CD4-positive, alpha-beta memory T cell (primary cell): ENCODE measurements around the gene ADGRB3. TPM values are rescaled to one million over a fixed set of nuclear protein-coding genes. Genes with fewer than 3 reads are reported as not detected.

Source experiments
- CTCF ChIA-PET: fragments of 350-600 bp; sonication (Branson Sonifier 250); formaldehyde crosslinking; loops from one replicate; lab custom pipeline; 2021; ENCODE audit warnings: inconsistent platforms; ENCODE audit not compliant: partially characterized antibody; lab: Charles Lee
- POLR2A ChIA-PET: fragments of 350-600 bp; sonication (Branson Sonifier 250); formaldehyde crosslinking; loops from one replicate; lab custom pipeline; 2021; ENCODE audit not compliant: partially characterized antibody; lab: Charles Lee
- DNase-seq, 5 donors: peaks; one replicate each; pipeline versions ENCODE4 v3.0.0 to v3.0.0-alpha.2; 2020 to 2022; ENCODE audit warnings: mixed read lengths in 1 of 5
- H3K27ac ChIP-seq: one replicate; pipeline ENCODE4 v1.7.0; 2013; ENCODE audit warnings: low read depth, low read length
- H3K27me3 ChIP-seq: 2 replicates; pipeline ENCODE4 v1.7.0; 2013; ENCODE audit warnings: mild to moderate bottlenecking, low read length, moderate library complexity; ENCODE audit not compliant: insufficient read depth
- H3K36me3 ChIP-seq: 2 replicates; pipeline ENCODE4 v1.7.0; 2013; ENCODE audit warnings: mild to moderate bottlenecking, low read length, moderate library complexity; ENCODE audit not compliant: insufficient read depth
- H3K4me1 ChIP-seq: 2 replicates; pipeline ENCODE4 v1.7.0; 2013; ENCODE audit warnings: mild to moderate bottlenecking, low read length, moderate library complexity; ENCODE audit not compliant: insufficient read depth
- H3K4me3 ChIP-seq, 2 donors: one replicate each; pipeline ENCODE4 v1.7.0; 2013; ENCODE audit warnings: low read length in 2 of 2, mild to moderate bottlenecking in 1 of 2
- H3K9me3 ChIP-seq, 2 donors: one replicate each; pipeline ENCODE4 v1.7.0; 2013; ENCODE audit warnings: low read length in 2 of 2, control low read depth in 1 of 2; ENCODE audit not compliant: control insufficient read depth in 1 of 2
- H3K27ac Mint-ChIP-seq, 7 donors: one replicate each; pipeline ENCODE4 v1.8.0; 2020 to 2021; ENCODE audit warnings: mixed read lengths in 7 of 7, mild to moderate bottlenecking in 6 of 7, inconsistent platforms in 3 of 7, moderate library complexity in 3 of 7
- H3K27me3 Mint-ChIP-seq, 2 donors: one replicate each; pipeline ENCODE4 v1.8.0; 2020 to 2021; ENCODE audit warnings: mixed read lengths in 2 of 2
- H3K36me3 Mint-ChIP-seq, 2 donors: one replicate each; pipeline ENCODE4 v1.8.0; 2020 to 2021; ENCODE audit warnings: mixed read lengths in 2 of 2, inconsistent platforms in 1 of 2, mild to moderate bottlenecking in 1 of 2
- H3K4me1 Mint-ChIP-seq, 4 donors: one replicate each; pipeline ENCODE4 v1.8.0; 2020 to 2021; ENCODE audit warnings: mixed read lengths in 4 of 4, mild to moderate bottlenecking in 1 of 4
- H3K4me3 Mint-ChIP-seq, 8 donors: one replicate each; pipeline ENCODE4 v1.8.0; 2020 to 2021; ENCODE audit warnings: mixed read lengths in 8 of 8, mild to moderate bottlenecking in 7 of 8, moderate library complexity in 6 of 8, inconsistent platforms in 3 of 8
- H3K9me3 Mint-ChIP-seq, 8 donors: one replicate each; pipeline ENCODE4 v1.8.0; 2020 to 2021; ENCODE audit warnings: mixed read lengths in 8 of 8, mild to moderate bottlenecking in 5 of 8, inconsistent platforms in 3 of 8, moderate library complexity in 1 of 8
- intact Hi-C: fragments of 100-400 bp; cut with micrococcal nuclease; formaldehyde crosslinking; loops from one replicate; pipeline ENCODE4 v1.15.1; 2023
- polyA plus RNA-seq, 2 donors: library from polyadenylated mRNA; unstranded; fragments of 300-500 nt; fragmentation: Illumina TruSeq; gene quantifications; one replicate each; pipeline ENCODE4 v1.2.3, GENCODE V29; 2021
- total RNA-seq, 2 experiments: library from RNA; stranded (reverse); gene quantifications; one replicate each; pipeline ENCODE4 v1.2.3, GENCODE V29; 2021

Gene ADGRB3
- total and polyA plus RNA-seq, 4 experiments from 2014 or later = not detected

- Mint-ChIP-seq H3K36me3 (no peaks in the 10 kb centered on the region), H3K9me3 (peaks cover 0 to 2% (median 0%) of the 10 kb centered on the region in 8 donors), H3K4me3 (no peak overlapping the region), H3K27ac (no peak overlapping the region), H3K27me3 (peaks cover 33 to 39% of the 10 kb centered on the region in 2 donors), H3K4me1 (peaks cover 11 to 26% (median 22%) of the 10 kb centered on the region in 4 donors)
- no peak overlapping the region for H3K4me3 ChIP-seq
- H3K27me3 ChIP-seq = peaks cover 7% of the 10 kb centered on the region
- no peaks in the 10 kb centered on the region for H3K36me3 ChIP-seq
- no peaks in the 10 kb centered on the region for H3K9me3 ChIP-seq
- intact Hi-C loops = loop anchor here (5.0 to 10.0 kb wide), 3 partner anchors 847 to 1470 kb away; no protein-coding TSS in a partner anchor
- no peak overlapping the region for H3K27ac ChIP-seq
- no peak for DNase-seq
- peaks cover 10% of the 10 kb centered on the region for H3K4me1 ChIP-seq
- ChIA-PET POLR2A (no interaction called here), CTCF (interaction anchor here (1.2 to 2.2 kb wide), 2 partner anchors 14 to 1470 kb away, joined by 3 to 6 read pairs; no protein-coding TSS in a partner anchor)
Measured at GRCh38 chr6:68637782-68638181, 2.7 kb downstream of the ADGRB3 start.

GRCh38 chr6:68638230-68638900 is 3.3 kb downstream of the ADGRB3 start:
- Histone ChIP-seq H3K36me3 (no peaks in the 10 kb centered on the region), H3K27ac (no peak overlapping the region), H3K4me1 (peaks cover 10% of the 10 kb centered on the region), H3K9me3 (no peaks in the 10 kb centered on the region), H3K27me3 (peaks cover 7% of the 10 kb centered on the region), H3K4me3 (no peak overlapping the region)
- ChIA-PET POLR2A (no interaction called here), CTCF (interaction anchor here (2.2 kb wide), 1 partner anchor 1470 kb away, joined by 6 read pairs; no protein-coding TSS in a partner anchor)
- intact Hi-C loops = loop anchor here (5.0 to 10.0 kb wide), 3 partner anchors 846 to 1469 kb away; no protein-coding TSS in a partner anchor
- H3K4me3 Mint-ChIP-seq = no peak overlapping the region
- H3K27ac Mint-ChIP-seq = no peak overlapping the region
- H3K4me1 Mint-ChIP-seq = peaks cover 11 to 26% (median 19%) of the 10 kb centered on the region in 4 donors
- peak in 1 of 5 donors; percentile 6 for DNase-seq
- H3K27me3 Mint-ChIP-seq = peaks cover 28 to 38% of the 10 kb centered on the region in 2 donors
- peaks cover 0 to 2% (median 0%) of the 10 kb centered on the region in 8 donors for H3K9me3 Mint-ChIP-seq
- H3K36me3 Mint-ChIP-seq = no peaks in the 10 kb centered on the region

- Mint-ChIP-seq H3K27me3 (peaks cover 21 to 32% of the 10 kb centered on the region in 2 donors), H3K36me3 (no peaks in the 10 kb centered on the region), H3K4me3 (no peak overlapping the region), H3K4me1 (peaks cover 9 to 20% (median 13%) of the 10 kb centered on the region in 4 donors), H3K27ac (no peak overlapping the region), H3K9me3 (peaks cover 0 to 2% (median 0%) of the 10 kb centered on the region in 8 donors)
- no peak for DNase-seq
- peaks cover 10% of the 10 kb centered on the region for H3K4me1 ChIP-seq
- no peaks in the 10 kb centered on the region for H3K9me3 ChIP-seq
- peaks cover 7% of the 10 kb centered on the region for H3K27me3 ChIP-seq
- ChIA-PET POLR2A (no interaction called here), CTCF (interaction anchor here (2.2 kb wide), 1 partner anchor 1469 kb away, joined by 6 read pairs; no protein-coding TSS in a partner anchor)
- no peak overlapping the region for H3K4me3 ChIP-seq
- intact Hi-C loops = loop anchor here (5.0 to 10.0 kb wide), 3 partner anchors 846 to 1468 kb away; no protein-coding TSS in a partner anchor
- H3K36me3 ChIP-seq = no peaks in the 10 kb centered on the region
- no peak overlapping the region for H3K27ac ChIP-seq
Measured at GRCh38 chr6:68639211-68639610, 4.1 kb downstream of the ADGRB3 start.

- Histone ChIP-seq H3K27me3 (peaks cover 7% of the 10 kb centered on the region), H3K4me3 (no peak overlapping the region), H3K27ac (no peak overlapping the region), H3K36me3 (no peaks in the 10 kb centered on the region), H3K9me3 (no peaks in the 10 kb centered on the region), H3K4me1 (peaks cover 10% of the 10 kb centered on the region)
- H3K4me3 Mint-ChIP-seq = peak overlapping the region in 1 of 8 donors; percentile 19
- peaks cover 17 to 27% of the 10 kb centered on the region in 2 donors for H3K27me3 Mint-ChIP-seq
- CTCF ChIA-PET = interaction anchor here (1.7 kb wide), 1 partner anchor 1468 kb away, joined by 5 read pairs; no protein-coding TSS in a partner anchor
- H3K27ac Mint-ChIP-seq = peak overlapping the region in 1 of 7 donors; percentile 36
- H3K9me3 Mint-ChIP-seq = peaks cover 0 to 2% (median 0%) of the 10 kb centered on the region in 8 donors
- DNase-seq = no peak
- peaks cover 8 to 16% (median 10%) of the 10 kb centered on the region in 4 donors for H3K4me1 Mint-ChIP-seq
- H3K36me3 Mint-ChIP-seq = no peaks in the 10 kb centered on the region
- intact Hi-C loops = loop anchor here (5.0 to 10.0 kb wide), 4 partner anchors 327 to 1467 kb away; no protein-coding TSS in a partner anchor
- POLR2A ChIA-PET = no interaction called here
Measured at GRCh38 chr6:68639826-68640490, 4.9 kb downstream of the ADGRB3 start.

GRCh38 chr6:68640491-68640835 is 5.4 kb downstream of the ADGRB3 start:
- H3K4me1 Mint-ChIP-seq = peaks cover 6 to 12% (median 9%) of the 10 kb centered on the region in 4 donors
- no peak overlapping the region for H3K4me3 ChIP-seq
- H3K4me3 Mint-ChIP-seq = no peak overlapping the region
- peaks cover 0 to 2% (median 0%) of the 10 kb centered on the region in 8 donors for H3K9me3 Mint-ChIP-seq
- DNase-seq = no peak
- ChIA-PET CTCF (interaction anchor here (1.7 kb wide), 1 partner anchor 1468 kb away, joined by 5 read pairs; no protein-coding TSS in a partner anchor), POLR2A (no interaction called here)
- no peak overlapping the region for H3K27ac ChIP-seq
- no peaks in the 10 kb centered on the region for H3K36me3 Mint-ChIP-seq
- peaks cover 7% of the 10 kb centered on the region for H3K27me3 ChIP-seq
- no peaks in the 10 kb centered on the region for H3K36me3 ChIP-seq
- peak overlapping the region in 1 of 7 donors; percentile 4 for H3K27ac Mint-ChIP-seq
- H3K9me3 ChIP-seq = no peaks in the 10 kb centered on the region
- H3K4me1 ChIP-seq = peaks cover 10% of the 10 kb centered on the region
- intact Hi-C loops = loop anchor here (5.0 kb wide), 1 partner anchor 327 kb away; no protein-coding TSS in a partner anchor
- peaks cover 14 to 26% of the 10 kb centered on the region in 2 donors for H3K27me3 Mint-ChIP-seq

- Mint-ChIP-seq H3K27me3 (peaks cover 9 to 19% of the 10 kb centered on the region in 2 donors), H3K27ac (no peak overlapping the region), H3K36me3 (no peaks in the 10 kb centered on the region), H3K4me1 (peaks cover under 1 to 5% (median 4%) of the 10 kb centered on the region in 4 donors), H3K4me3 (no peak overlapping the region), H3K9me3 (peaks cover 0 to 2% (median 0%) of the 10 kb centered on the region in 8 donors)
- Histone ChIP-seq H3K36me3 (no peaks in the 10 kb centered on the region), H3K27ac (no peak overlapping the region), H3K4me3 (no peak overlapping the region), H3K4me1 (peaks cover 5% of the 10 kb centered on the region), H3K9me3 (no peaks in the 10 kb centered on the region), H3K27me3 (peaks cover 7% of the 10 kb centered on the region)
- intact Hi-C loops = loop anchor here (5.0 kb wide), 1 partner anchor 326 kb away; no protein-coding TSS in a partner anchor
- ChIA-PET CTCF (interaction anchor here (1.7 kb wide), 1 partner anchor 1467 kb away, joined by 5 read pairs; no protein-coding TSS in a partner anchor), POLR2A (no interaction called here)
- DNase-seq = no peak
Measured at GRCh38 chr6:68641172-68641571, 6.1 kb downstream of the ADGRB3 start.
